ENCODE results near the gene SLC66A3.

The SLC66A3 gene

GRCh38 chr2:11177871-11178690, 22.8 kb downstream of the SLC66A3 start:
- TF ChIP-seq CTCF (IDR thresholded peaks at IDR 0.05; ENCODE audit: low read depth, low read length, missing control alignments) = no peak

GRCh38 chr2:11179196-11179595, 23.9 kb downstream of the SLC66A3 start:
- TF ChIP-seq CTCF (IDR thresholded peaks at IDR 0.05; ENCODE audit: low read depth, low read length, missing control alignments) = no peak
- Histone ChIP-seq H3K36me3 (replicated peaks) (no peaks in the 10 kb centered on the region), H3K27ac (no peak overlapping the region), H3K27me3 (replicated peaks) (no peaks in the 10 kb centered on the region), H3K4me3 (ENCODE audit: low read depth, low read length) (no peak overlapping the region)
- in situ Hi-C loops (cut with HindIII; ENCODE audit: low pct_ligation_motif_present, low sequenced_read_pairs) = no loop called here
- no peak for DNase-seq

More at GRCh38 chr2:11177871-11178690, 22.8 kb downstream of the SLC66A3 start:
- Histone ChIP-seq H3K4me3 (ENCODE audit: low read depth, low read length) (no peak overlapping the region), H3K27ac (no peak overlapping the region), H3K27me3 (replicated peaks) (no peaks in the 10 kb centered on the region), H3K36me3 (replicated peaks) (no peaks in the 10 kb centered on the region)
- in situ Hi-C loops (cut with HindIII; ENCODE audit: low pct_ligation_motif_present, low sequenced_read_pairs) = no loop called here
- no peak for DNase-seq

GRCh38 chr2:11179899-11180298, 24.6 kb downstream of the SLC66A3 start:
- TF ChIP-seq CTCF (IDR thresholded peaks at IDR 0.05; ENCODE audit: low read depth, low read length, missing control alignments) = no peak
- Histone ChIP-seq H3K27ac (no peak overlapping the region), H3K36me3 (replicated peaks) (no peaks in the 10 kb centered on the region), H3K27me3 (replicated peaks) (no peaks in the 10 kb centered on the region), H3K4me3 (ENCODE audit: low read depth, low read length) (no peak overlapping the region)
- in situ Hi-C loops (cut with HindIII; ENCODE audit: low pct_ligation_motif_present, low sequenced_read_pairs) = no loop called here
- no peak for DNase-seq

GRCh38 chr2:11180653-11181052, 25.4 kb downstream of the SLC66A3 start:
- no peaks in the 10 kb centered on the region for H3K36me3 ChIP-seq (replicated peaks)
- H3K4me3 ChIP-seq (ENCODE audit: low read depth, low read length) = no peak overlapping the region
- no peak for DNase-seq
- in situ Hi-C loops (cut with HindIII; ENCODE audit: low pct_ligation_motif_present, low sequenced_read_pairs) = no loop called here
- TF ChIP-seq CTCF (IDR thresholded peaks at IDR 0.05; ENCODE audit: low read depth, low read length, missing control alignments) = no peak
- no peaks in the 10 kb centered on the region for H3K27me3 ChIP-seq (replicated peaks)
- no peak overlapping the region for H3K27ac ChIP-seq

- in situ Hi-C loops (cut with HindIII; ENCODE audit: low pct_ligation_motif_present, low sequenced_read_pairs) = no loop called here
- H3K36me3 ChIP-seq (replicated peaks) = no peaks in the 10 kb centered on the region
- no peak overlapping the region for H3K27ac ChIP-seq
- no peak for TF ChIP-seq CTCF (IDR thresholded peaks at IDR 0.05; ENCODE audit: low read depth, low read length, missing control alignments)
- no peak overlapping the region for H3K4me3 ChIP-seq (ENCODE audit: low read depth, low read length)
- DNase-seq = no peak
- no peaks in the 10 kb centered on the region for H3K27me3 ChIP-seq (replicated peaks)
Measured at GRCh38 chr2:11182951-11183350, 27.7 kb downstream of the SLC66A3 start.

- Histone ChIP-seq H3K27me3 (replicated peaks) (no peaks in the 10 kb centered on the region), H3K27ac (no peak overlapping the region), H3K36me3 (replicated peaks) (no peaks in the 10 kb centered on the region), H3K4me3 (ENCODE audit: low read depth, low read length) (no peak overlapping the region)
- no peak for TF ChIP-seq CTCF (IDR thresholded peaks at IDR 0.05; ENCODE audit: low read depth, low read length, missing control alignments)
- in situ Hi-C loops (cut with HindIII; ENCODE audit: low pct_ligation_motif_present, low sequenced_read_pairs) = no loop called here
- DNase-seq = no peak
Measured at GRCh38 chr2:11186145-11186544, 30.9 kb downstream of the SLC66A3 start.
